Measurements from ENCODE around the gene PLCL1.

DNA sequence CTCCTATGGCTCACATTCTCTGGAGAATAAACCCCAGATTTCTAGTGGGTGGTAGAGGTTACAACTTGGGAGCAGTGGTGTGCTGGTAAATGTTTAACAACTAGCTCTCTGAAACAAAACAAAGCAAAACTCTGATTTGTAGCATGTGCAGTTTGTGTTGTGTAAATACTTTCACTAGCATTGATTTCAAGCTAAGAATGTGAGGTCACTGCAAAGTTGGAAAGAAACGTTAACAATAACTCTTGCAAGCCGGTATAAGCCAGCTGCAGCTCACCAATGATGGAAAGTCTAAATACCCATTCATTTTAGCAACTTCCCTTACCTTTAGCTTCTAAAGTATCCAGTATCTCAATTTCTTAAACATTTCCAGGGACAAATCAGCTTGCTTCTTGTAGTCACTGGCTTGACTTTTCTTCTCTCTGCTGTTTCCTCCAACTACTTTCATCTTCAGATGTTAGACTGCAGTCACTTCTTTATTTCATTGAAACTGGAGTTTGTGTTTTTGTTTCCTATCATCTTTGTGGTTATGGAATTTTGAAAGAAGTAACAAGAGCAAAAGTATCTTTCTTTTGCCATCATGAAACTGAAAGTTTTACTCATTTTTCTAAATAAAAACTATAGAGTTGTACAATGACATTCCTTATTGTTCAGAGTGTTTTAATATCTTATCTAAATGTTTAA, 140.2 kb downstream of the PLCL1 start:
- no peak for TF ChIP-seq CTCF (IDR thresholded peaks at IDR 0.05)
- TF ChIP-seq EP300 (IDR thresholded peaks at IDR 0.05) = no peak
